ENCODE data around the gene CPSF4L. TPM values are rescaled to one million over a fixed set of nuclear protein-coding genes. Genes with fewer than 3 reads are reported as not detected.

CPSF4L gene
- total and polyA plus RNA-seq, 2 of the 13 experiments (the other 11 are each of a cell fraction or from before 2014, with no cell fraction given) = 0.73 to 1.6 TPM

DNA sequence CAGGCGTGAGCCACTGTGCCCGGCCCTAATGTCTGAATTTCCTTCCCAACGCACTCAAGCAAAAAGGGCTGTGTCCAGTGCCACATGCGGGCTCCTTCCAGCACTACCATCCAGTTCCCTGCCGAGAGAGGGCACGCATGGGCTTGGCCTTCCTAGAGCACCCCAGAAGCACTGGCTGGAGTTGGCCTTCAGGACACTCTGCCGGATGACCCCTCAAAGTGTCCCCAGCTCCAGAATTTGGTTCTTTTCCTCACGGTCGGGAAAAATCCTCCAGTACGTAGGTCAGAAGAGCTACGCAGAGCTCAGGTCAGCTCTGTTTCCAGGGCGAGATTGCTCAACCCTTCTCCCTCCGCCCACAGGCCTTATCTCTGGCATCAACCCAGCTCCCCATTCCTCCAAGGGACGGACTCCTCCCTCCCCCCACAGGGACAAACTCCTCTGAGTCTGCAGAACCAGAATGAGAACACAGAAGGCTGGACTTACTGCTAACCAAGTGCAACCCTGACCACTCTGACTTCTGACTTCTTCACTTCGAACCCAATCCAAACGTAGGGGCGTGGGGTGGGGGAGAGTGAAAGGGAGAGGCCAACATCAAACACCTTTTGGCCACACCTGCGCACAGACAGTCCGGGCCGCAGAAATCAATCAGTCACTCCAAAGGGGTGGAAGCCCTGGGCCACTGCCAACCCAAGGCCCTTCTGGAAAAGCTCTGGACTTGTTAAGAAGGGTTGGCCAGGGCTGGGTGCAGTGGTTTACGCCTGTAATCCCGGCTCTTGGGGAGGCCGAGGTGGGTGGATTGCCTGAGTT lies 46.5 kb upstream of the CPSF4L start (continued):
- TF ChIP-seq, protein P1, sequence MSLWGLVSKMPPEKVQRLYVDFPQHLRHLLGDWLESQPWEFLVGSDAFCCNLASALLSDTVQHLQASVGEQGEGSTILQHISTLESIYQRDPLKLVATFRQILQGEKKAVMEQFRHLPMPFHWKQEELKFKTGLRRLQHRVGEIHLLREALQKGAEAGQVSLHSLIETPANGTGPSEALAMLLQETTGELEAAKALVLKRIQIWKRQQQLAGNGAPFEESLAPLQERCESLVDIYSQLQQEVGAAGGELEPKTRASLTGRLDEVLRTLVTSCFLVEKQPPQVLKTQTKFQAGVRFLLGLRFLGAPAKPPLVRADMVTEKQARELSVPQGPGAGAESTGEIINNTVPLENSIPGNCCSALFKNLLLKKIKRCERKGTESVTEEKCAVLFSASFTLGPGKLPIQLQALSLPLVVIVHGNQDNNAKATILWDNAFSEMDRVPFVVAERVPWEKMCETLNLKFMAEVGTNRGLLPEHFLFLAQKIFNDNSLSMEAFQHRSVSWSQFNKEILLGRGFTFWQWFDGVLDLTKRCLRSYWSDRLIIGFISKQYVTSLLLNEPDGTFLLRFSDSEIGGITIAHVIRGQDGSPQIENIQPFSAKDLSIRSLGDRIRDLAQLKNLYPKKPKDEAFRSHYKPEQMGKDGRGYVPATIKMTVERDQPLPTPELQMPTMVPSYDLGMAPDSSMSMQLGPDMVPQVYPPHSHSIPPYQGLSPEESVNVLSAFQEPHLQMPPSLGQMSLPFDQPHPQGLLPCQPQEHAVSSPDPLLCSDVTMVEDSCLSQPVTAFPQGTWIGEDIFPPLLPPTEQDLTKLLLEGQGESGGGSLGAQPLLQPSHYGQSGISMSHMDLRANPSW (CRISPR knock-in tag; IDR thresholded peaks at IDR 0.05; ENCODE audit: borderline replicate concordance) = peak; percentile 87; the same call in 1 of the 2 replicates
- TF ChIP-seq, protein P2, sequence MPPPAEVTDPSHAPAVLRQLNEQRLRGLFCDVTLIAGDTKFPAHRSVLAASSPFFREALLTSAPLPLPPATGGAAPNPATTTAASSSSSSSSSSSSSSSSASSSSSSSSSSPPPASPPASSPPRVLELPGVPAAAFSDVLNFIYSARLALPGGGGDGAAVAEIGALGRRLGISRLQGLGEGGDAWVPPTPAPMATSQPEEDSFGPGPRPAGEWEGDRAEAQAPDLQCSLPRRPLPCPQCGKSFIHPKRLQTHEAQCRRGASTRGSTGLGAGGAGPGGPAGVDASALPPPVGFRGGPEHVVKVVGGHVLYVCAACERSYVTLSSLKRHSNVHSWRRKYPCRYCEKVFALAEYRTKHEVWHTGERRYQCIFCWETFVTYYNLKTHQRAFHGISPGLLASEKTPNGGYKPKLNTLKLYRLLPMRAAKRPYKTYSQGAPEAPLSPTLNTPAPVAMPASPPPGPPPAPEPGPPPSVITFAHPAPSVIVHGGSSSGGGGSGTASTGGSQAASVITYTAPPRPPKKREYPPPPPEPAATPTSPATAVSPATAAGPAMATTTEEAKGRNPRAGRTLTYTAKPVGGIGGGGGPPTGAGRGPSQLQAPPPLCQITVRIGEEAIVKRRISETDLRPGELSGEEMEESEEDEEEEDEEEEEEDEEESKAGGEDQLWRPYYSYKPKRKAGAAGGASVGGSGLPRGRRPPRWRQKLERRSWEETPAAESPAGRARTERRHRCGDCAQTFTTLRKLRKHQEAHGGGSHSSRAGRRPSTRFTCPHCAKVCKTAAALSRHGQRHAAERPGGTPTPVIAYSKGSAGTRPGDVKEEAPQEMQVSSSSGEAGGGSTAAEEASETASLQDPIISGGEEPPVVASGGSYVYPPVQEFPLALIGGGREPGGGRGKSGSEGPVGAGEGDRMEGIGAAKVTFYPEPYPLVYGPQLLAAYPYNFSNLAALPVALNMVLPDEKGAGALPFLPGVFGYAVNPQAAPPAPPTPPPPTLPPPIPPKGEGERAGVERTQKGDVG (CRISPR knock-in tag; IDR thresholded peaks at IDR 0.05; ENCODE audit: borderline replicate concordance) = peak; percentile 85
- TF ChIP-seq ZBTB38 (CRISPR knock-in tag; IDR thresholded peaks at IDR 0.05) (peak; percentile 80), SP140L (CRISPR knock-in tag; IDR thresholded peaks at IDR 0.05; ENCODE audit: borderline replicate concordance) (peak; percentile 78; the same call in 1 of the 2 replicates), ZNF660 (CRISPR knock-in tag; IDR thresholded peaks at IDR 0.05; ENCODE audit: borderline replicate concordance, low read depth) (no peak), ADNP (CRISPR knock-in tag; IDR thresholded peaks at IDR 0.05) (no peak), HCFC1 (IDR thresholded peaks at IDR 0.05; ENCODE audit: low read depth, low read length) (no peak), ZNF878 (CRISPR knock-in tag; IDR thresholded peaks at IDR 0.05) (no peak), ARNT2 (CRISPR knock-in tag; IDR thresholded peaks at IDR 0.05; ENCODE audit: low read depth) (peak; percentile 68; the same call in 1 of the 2 replicates), KMT2A (CRISPR knock-in tag; IDR thresholded peaks at IDR 0.05) (peak; percentile 91), PITX1 (CRISPR knock-in tag; IDR thresholded peaks at IDR 0.05) (peak; percentile 81), ZNF253 (CRISPR knock-in tag; IDR thresholded peaks at IDR 0.05; ENCODE audit: borderline replicate concordance) (no peak), ZNF510 (CRISPR knock-in tag; IDR thresholded peaks at IDR 0.05; ENCODE audit: low read depth) (0 out of 2 replicates have a peak, but pooled peaks have one; percentile 35), NBN (conservative IDR thresholded peaks at IDR 0.05) (no peak), ZNF33B (CRISPR knock-in tag; IDR thresholded peaks at IDR 0.05) (0 out of 2 replicates have a peak, but pooled peaks have one; percentile 8)
- TF ChIP-seq, protein P3, sequence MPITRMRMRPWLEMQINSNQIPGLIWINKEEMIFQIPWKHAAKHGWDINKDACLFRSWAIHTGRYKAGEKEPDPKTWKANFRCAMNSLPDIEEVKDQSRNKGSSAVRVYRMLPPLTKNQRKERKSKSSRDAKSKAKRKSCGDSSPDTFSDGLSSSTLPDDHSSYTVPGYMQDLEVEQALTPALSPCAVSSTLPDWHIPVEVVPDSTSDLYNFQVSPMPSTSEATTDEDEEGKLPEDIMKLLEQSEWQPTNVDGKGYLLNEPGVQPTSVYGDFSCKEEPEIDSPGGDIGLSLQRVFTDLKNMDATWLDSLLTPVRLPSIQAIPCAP (CRISPR knock-in tag; IDR thresholded peaks at IDR 0.05; ENCODE audit: low read depth) = no peak
- TF ChIP-seq, protein P4, sequence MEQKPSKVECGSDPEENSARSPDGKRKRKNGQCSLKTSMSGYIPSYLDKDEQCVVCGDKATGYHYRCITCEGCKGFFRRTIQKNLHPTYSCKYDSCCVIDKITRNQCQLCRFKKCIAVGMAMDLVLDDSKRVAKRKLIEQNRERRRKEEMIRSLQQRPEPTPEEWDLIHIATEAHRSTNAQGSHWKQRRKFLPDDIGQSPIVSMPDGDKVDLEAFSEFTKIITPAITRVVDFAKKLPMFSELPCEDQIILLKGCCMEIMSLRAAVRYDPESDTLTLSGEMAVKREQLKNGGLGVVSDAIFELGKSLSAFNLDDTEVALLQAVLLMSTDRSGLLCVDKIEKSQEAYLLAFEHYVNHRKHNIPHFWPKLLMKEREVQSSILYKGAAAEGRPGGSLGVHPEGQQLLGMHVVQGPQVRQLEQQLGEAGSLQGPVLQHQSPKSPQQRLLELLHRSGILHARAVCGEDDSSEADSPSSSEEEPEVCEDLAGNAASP (CRISPR knock-in tag; IDR thresholded peaks at IDR 0.05; ENCODE audit: borderline replicate concordance) = peak; percentile 82
- TF ChIP-seq, protein P5, sequence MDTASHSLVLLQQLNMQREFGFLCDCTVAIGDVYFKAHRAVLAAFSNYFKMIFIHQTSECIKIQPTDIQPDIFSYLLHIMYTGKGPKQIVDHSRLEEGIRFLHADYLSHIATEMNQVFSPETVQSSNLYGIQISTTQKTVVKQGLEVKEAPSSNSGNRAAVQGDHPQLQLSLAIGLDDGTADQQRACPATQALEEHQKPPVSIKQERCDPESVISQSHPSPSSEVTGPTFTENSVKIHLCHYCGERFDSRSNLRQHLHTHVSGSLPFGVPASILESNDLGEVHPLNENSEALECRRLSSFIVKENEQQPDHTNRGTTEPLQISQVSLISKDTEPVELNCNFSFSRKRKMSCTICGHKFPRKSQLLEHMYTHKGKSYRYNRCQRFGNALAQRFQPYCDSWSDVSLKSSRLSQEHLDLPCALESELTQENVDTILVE (CRISPR knock-in tag; IDR thresholded peaks at IDR 0.05) = no peak

Measured in HepG2 (cell line).